ENCODE results near the gene HLA-DMB. TPM values are rescaled to one million over a fixed set of nuclear protein-coding genes. Genes with fewer than 3 reads are reported as not detected.

Gene HLA-DMB
- total RNA-seq, 1 experiment from 2014 or later = 1.1 TPM

DNA sequence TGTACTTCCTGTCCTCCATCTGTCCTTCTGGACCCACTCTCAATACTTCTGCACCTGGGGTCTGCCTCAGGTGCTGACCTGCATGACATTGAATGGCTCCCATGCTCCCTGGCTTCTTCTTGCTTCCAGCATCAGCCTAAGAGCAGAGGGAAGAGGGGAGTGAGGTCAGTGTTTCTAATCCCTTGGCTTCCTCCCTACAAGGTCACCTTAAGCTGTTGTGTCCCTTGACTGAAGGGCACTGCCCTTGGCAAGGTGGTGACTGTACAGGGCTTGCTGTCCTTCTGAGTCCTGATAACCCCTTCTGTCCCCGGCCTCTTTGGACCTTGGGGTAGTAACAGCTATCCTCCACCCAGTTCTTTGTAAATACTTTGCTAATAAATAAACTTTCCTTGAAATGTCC, 9.6 kb downstream of the HLA-DMB start (continued):
- TF ChIP-seq ZNF219 (CRISPR knock-in tag; IDR thresholded peaks at IDR 0.05; ENCODE audit: borderline replicate concordance) = no peak
- TF ChIP-seq NR3C1 (CRISPR knock-in tag; conservative IDR thresholded peaks at IDR 0.05; ENCODE audit: low read depth) = no peak
- no peak for TF ChIP-seq TEAD1 (CRISPR knock-in tag; IDR thresholded peaks at IDR 0.05)

- H3K4me3 Mint-ChIP-seq = no peak overlapping the region
- ChIA-PET CTCF (interaction anchor here (0.9 kb wide), 1 partner anchor 11 kb away, joined by 8 read pairs; no protein-coding TSS in a partner anchor), POLR2A (no interaction called here)
- H3K27me3 Mint-ChIP-seq (ENCODE audit: low read depth) = peaks cover 5% of the 10 kb centered on the region; the same call in 1 of the 2 replicates
- no peak overlapping the region for H3K27ac Mint-ChIP-seq
- TF ChIP-seq ATF2 (CRISPR knock-in tag; IDR thresholded peaks at IDR 0.05; ENCODE audit: borderline replicate concordance, low read depth) (no peak), JAZF1 (CRISPR knock-in tag; IDR thresholded peaks at IDR 0.05) (no peak), SMAD4 (CRISPR knock-in tag; IDR thresholded peaks at IDR 0.05) (no peak), GABPB1 (CRISPR knock-in tag; IDR thresholded peaks at IDR 0.05) (no peak), ZNF281 (CRISPR knock-in tag; IDR thresholded peaks at IDR 0.05) (no peak), ZNF532 (CRISPR knock-in tag; IDR thresholded peaks at IDR 0.05; ENCODE audit: borderline replicate concordance) (no peak)
- TF ChIP-seq, protein P1, sequence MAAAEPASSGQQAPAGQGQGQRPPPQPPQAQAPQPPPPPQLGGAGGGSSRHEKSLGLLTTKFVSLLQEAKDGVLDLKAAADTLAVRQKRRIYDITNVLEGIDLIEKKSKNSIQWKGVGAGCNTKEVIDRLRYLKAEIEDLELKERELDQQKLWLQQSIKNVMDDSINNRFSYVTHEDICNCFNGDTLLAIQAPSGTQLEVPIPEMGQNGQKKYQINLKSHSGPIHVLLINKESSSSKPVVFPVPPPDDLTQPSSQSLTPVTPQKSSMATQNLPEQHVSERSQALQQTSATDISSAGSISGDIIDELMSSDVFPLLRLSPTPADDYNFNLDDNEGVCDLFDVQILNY (CRISPR knock-in tag; IDR thresholded peaks at IDR 0.05) = no peak
- no peaks in the 10 kb centered on the region for H3K4me1 Mint-ChIP-seq
- ATAC-seq (no peak), DNase-seq (ENCODE audit: low spot score) (no peak)
- H3K9me3 Mint-ChIP-seq = 0 out of 2 replicates have a peak, but pooled peaks cover 3% of the 10 kb centered on the region
- H3K36me3 Mint-ChIP-seq = no peaks in the 10 kb centered on the region
Observed at GRCh38 chr6:32922083-32922482, 18.7 kb downstream of the HLA-DMB start.

DNA sequence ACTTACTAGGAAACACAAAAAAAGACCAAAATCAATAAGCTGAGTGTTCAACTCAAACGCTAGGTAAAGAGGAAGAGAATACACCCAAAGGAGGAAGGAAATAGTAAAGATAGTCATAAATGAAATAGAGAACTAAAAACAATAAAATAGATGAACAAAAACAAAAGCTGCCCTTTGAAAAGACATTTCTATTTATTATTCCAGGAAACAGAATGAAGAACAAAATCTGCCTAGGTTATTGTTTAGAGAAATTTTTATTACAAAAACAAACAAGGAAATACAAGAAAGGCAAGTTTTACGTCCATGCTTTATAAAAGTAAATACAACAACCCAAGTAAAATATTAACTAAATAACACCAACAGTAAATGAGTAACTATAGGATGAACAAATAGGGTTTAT, 20.1 kb downstream of the HLA-DMB start:
- no peaks in the 10 kb centered on the region for H3K36me3 Mint-ChIP-seq
- no peaks in the 10 kb centered on the region for H3K4me1 Mint-ChIP-seq
- no peak for ATAC-seq
- H3K27ac Mint-ChIP-seq = no peak overlapping the region
- H3K9me3 Mint-ChIP-seq = no peaks in the 10 kb centered on the region
- ChIA-PET POLR2A (no interaction called here), CTCF (interaction anchor here (1.1 kb wide), 1 partner anchor 82 kb away, joined by 3 read pairs; the partner anchor contains the start of gene TAP2)
- H3K27me3 Mint-ChIP-seq (ENCODE audit: low read depth) = peaks cover 5% of the 10 kb centered on the region; the same call in 1 of the 2 replicates
- H3K4me3 Mint-ChIP-seq = no peak overlapping the region
- DNase-seq (ENCODE audit: low spot score) = no peak
- TF ChIP-seq TEAD1 (CRISPR knock-in tag; IDR thresholded peaks at IDR 0.05) (no peak), NR3C1 (CRISPR knock-in tag; conservative IDR thresholded peaks at IDR 0.05; ENCODE audit: low read depth) (no peak), NR2C2 (CRISPR knock-in tag; IDR thresholded peaks at IDR 0.05) (no peak)

Measured in WTC11 (cell line).